Activated T-cell treated with anti-CD3 and anti-CD28 coated beads, Interleukin-2, amount 50 U/mL, for 72 hours (primary cell): ENCODE results near the gene ATG7. TPM values are rescaled to one million over a fixed set of nuclear protein-coding genes. Genes with fewer than 3 reads are reported as not detected.
"Not testable (repeated sequence)": the region's sequence is repeated elsewhere in the genome, so short reads cannot be mapped to it uniquely, and the experiment has no call there.

Experiments
- ATAC-seq, 2 donors: fragments of 150-1000 bp; cut with Tn5 transposase; replicated peaks in 1 of 2; 2 replicates each; pipeline ENCODE4 v1.10.0; 2021; ENCODE audit warnings: moderate library complexity in 2 of 2, mild to moderate bottlenecking in 1 of 2
- DNase-seq, 2 donors: peaks; one replicate each; pipeline ENCODE4 v3.0.0; 2021 to 2022; ENCODE audit warnings: mixed read lengths in 1 of 2
- H3K27ac Mint-ChIP-seq: one replicate; pipeline ENCODE4 v1.8.0; 2022; ENCODE audit warnings: mild to moderate bottlenecking, moderate library complexity, mixed read lengths
- H3K27me3 Mint-ChIP-seq: one replicate; pipeline ENCODE4 v1.8.0; 2022; ENCODE audit warnings: low read depth, mixed read lengths
- H3K36me3 Mint-ChIP-seq, 2 donors: one replicate each; pipeline ENCODE4 v1.8.0; 2022; ENCODE audit warnings: mixed read lengths in 2 of 2, mild to moderate bottlenecking in 1 of 2; ENCODE audit not compliant: insufficient read depth in 2 of 2
- H3K4me1 Mint-ChIP-seq: one replicate; pipeline ENCODE4 v1.8.0; 2022; ENCODE audit warnings: low read depth, mixed read lengths
- H3K4me3 Mint-ChIP-seq, 2 donors: one replicate each; pipeline ENCODE4 v1.8.0; 2022; ENCODE audit warnings: mild to moderate bottlenecking in 2 of 2, mixed read lengths in 2 of 2, moderate library complexity in 2 of 2
- H3K9me3 Mint-ChIP-seq, 2 donors: one replicate each; pipeline ENCODE4 v1.8.0; 2022; ENCODE audit warnings: mixed read lengths in 2 of 2
- total RNA-seq, 2 donors: library from RNA; stranded (reverse); gene quantifications; one replicate each; pipeline ENCODE4 v1.2.3, GENCODE V29; 2022

The ATG7 gene
- total RNA-seq, 2 donors from 2014 or later = 29.7 to 38.2 TPM

DNA sequence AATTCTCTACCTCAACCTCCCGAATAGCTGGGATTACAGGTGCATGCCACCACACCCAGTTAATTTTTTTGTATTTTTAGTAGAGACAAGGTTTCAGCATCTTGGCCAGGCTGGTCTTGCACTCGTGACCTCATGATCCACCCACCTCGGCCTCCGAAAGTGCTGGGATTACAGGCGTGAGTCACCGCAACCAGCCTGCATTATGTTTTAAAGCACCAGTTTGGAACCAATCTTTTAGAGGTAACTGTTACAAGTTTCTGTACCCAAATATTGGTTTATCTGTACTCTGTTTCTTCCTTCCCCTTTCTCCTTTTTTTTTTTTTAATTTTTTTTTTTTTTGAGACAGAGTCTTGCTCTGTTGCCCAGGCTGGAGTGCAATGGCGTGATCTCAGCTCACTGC, 169.1 kb downstream of the ATG7 start:
- not testable (repeated sequence) for H3K27ac Mint-ChIP-seq, H3K4me1 Mint-ChIP-seq, H3K36me3 Mint-ChIP-seq, ATAC-seq, H3K4me3 Mint-ChIP-seq, H3K9me3 Mint-ChIP-seq, H3K27me3 Mint-ChIP-seq, DNase-seq

DNA sequence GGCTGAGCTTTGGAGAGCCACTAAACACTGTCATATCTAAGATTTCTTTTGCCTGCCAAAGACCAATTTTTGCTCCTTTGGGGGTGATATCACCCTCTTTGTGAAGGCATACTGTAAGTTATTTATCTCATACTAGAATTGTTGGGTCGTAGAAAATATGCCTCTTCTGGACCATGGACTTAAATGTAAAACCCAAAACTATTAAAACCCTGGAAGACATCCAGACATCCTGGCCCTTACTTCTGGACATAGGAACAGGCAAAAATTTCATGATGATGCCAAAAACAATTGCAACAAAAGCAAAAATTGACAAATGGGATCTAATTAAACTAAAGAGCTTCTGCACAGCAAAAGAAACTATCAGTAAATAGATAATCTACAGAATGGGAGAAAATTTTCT, 172.2 kb downstream of the ATG7 start:
- DNase-seq (no peak), ATAC-seq (no peak)
- Mint-ChIP-seq H3K36me3 (peaks cover 2 to 7% of the 10 kb centered on the region in 2 donors), H3K9me3 (peaks cover 0 to 5% of the 10 kb centered on the region in 2 donors), H3K4me1 (no peaks in the 10 kb centered on the region), H3K27me3 (no peaks in the 10 kb centered on the region), H3K27ac (no peak overlapping the region), H3K4me3 (no peak overlapping the region)

DNA sequence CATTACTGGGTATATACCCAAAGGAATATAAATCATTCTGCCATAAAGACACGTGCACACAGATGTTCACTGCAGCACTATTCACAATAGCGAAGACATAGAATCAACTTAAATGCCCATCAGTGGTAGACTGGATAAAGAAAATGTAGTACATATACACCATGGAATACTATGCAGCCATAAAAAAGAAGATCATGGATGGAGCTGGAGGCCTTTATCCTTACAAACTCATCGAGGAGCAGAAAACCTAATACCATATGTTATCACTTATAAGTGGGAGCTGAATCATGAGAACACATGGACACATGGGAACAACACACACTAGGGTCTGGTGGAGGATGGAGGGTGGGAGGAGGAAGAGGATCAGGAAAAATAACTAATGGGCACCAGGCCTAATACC, 173.0 kb downstream of the ATG7 start:
- H3K27me3 Mint-ChIP-seq, H3K4me3 Mint-ChIP-seq, H3K27ac Mint-ChIP-seq, H3K36me3 Mint-ChIP-seq, H3K9me3 Mint-ChIP-seq, H3K4me1 Mint-ChIP-seq, ATAC-seq, DNase-seq: not testable (repeated sequence)

DNA sequence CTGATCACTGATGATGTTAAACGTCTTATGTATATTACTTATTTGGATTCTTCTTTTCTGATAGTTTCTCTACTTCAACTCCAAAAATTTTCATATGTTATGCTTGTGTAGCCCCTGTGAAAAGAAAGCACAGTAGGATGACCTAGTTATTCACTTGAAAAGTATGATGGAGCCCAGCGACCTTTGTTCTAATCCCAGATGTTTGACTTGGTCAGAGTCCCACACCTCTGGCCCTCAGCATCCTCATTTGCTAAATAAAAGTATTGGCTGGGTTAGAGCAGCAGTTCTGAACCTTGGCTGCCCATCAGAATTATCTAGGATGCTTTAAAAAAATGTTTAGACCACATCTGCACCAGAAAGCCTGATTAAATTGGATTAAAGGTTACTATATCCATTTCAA, 173.7 kb downstream of the ATG7 start:
- no peaks in the 10 kb centered on the region for H3K4me1 Mint-ChIP-seq
- H3K36me3 Mint-ChIP-seq = peaks cover 2 to 9% of the 10 kb centered on the region in 2 donors
- no peak overlapping the region for H3K27ac Mint-ChIP-seq
- no peak for ATAC-seq
- DNase-seq = no peak
- H3K4me3 Mint-ChIP-seq = no peak overlapping the region
- H3K9me3 Mint-ChIP-seq = peaks cover 0 to 5% of the 10 kb centered on the region in 2 donors
- no peaks in the 10 kb centered on the region for H3K27me3 Mint-ChIP-seq

DNA sequence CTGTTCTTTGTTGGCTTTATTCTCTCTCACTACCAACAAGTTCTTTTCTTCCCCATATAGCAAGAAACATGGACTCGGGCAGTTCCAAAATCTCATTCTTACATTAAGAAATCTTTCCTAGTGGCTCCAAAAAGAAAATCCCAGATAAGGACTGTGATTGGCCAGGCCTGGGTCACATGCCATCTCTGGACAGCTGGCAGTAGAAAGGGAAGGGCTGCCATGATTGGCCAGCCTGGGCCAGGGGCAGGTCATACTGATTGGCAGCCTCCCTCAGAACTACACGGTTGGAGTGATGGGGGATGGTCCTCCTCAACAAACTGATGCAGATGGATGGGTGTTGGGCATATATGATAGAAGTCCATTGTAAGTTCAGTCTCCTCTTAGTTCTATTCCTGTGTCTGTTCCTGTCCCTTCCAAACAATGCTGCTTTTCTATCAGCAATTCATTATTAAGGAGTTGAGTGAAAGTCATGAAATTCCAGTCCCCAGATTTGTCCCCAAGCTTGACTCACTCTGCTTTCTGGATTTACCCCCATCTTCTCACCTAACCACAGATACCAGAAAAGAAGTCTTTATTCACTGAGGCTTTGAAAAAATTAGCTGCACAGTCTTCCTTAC, 175.5 kb downstream of the ATG7 start:
- ATAC-seq = no peak
- H3K4me1 Mint-ChIP-seq = no peaks in the 10 kb centered on the region

DNA sequence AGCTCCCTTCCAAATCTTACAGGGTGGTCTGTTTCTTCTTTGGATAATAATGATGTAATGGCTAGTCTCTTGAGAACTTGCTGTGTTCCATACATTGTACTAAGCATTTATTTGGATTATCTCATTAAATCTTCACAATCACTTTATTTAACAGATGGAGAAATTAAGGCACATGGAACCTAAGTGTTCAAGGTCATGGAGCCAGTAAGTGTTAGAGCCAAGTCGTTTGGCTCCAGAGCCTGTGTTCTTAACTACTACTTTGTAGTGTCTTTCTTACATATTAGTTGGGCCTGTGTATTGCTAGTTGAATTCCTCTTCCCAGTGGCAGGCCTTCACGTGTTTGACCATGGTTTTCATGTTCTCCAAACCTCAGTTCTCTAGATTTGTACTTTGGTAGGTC, 177.8 kb downstream of the ATG7 start:
- H3K4me1 Mint-ChIP-seq = no peaks in the 10 kb centered on the region
- H3K4me3 Mint-ChIP-seq = no peak overlapping the region
- ATAC-seq = no peak
- H3K27me3 Mint-ChIP-seq = no peaks in the 10 kb centered on the region
- H3K36me3 Mint-ChIP-seq = peaks cover 0 to 3% of the 10 kb centered on the region in 2 donors
- H3K9me3 Mint-ChIP-seq = peaks cover 0 to 3% of the 10 kb centered on the region in 2 donors
- H3K27ac Mint-ChIP-seq = no peak overlapping the region
- no peak for DNase-seq

More for the DNA sequence above, 175.5 kb downstream of the ATG7 start:
- H3K9me3 Mint-ChIP-seq = peaks cover 0 to 5% of the 10 kb centered on the region in 2 donors
- H3K4me3 Mint-ChIP-seq = no peak overlapping the region
- H3K36me3 Mint-ChIP-seq = peaks cover 0 to 9% of the 10 kb centered on the region in 2 donors
- no peaks in the 10 kb centered on the region for H3K27me3 Mint-ChIP-seq
- H3K27ac Mint-ChIP-seq = no peak overlapping the region
- DNase-seq = no peak

DNA sequence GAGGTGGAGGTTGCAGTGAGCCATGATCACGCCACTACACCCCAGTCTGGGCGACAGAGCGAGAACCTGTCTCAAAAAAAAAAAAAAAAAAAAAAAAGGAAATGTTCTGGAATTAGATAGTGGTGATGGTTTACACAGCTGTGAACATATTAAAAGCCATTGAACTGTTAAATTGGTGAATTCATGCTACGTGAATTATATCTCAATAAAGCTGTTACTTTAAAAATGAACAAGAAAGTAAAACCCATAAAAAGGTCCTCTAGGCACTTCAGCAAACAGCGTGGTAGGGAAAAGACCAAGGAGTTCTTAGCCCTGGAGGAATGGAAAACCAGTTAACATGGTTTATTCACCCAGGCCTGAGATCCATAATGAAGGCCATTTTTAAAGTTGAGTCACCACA, 180.1 kb downstream of the ATG7 start:
- Mint-ChIP-seq H3K27ac (no peak overlapping the region), H3K4me3 (no peak overlapping the region), H3K9me3 (no peaks in the 10 kb centered on the region), H3K27me3 (no peaks in the 10 kb centered on the region), H3K36me3 (peaks cover 0 to 2% of the 10 kb centered on the region in 2 donors), H3K4me1 (no peaks in the 10 kb centered on the region)
- DNase-seq = no peak
- ATAC-seq = no peak

DNA sequence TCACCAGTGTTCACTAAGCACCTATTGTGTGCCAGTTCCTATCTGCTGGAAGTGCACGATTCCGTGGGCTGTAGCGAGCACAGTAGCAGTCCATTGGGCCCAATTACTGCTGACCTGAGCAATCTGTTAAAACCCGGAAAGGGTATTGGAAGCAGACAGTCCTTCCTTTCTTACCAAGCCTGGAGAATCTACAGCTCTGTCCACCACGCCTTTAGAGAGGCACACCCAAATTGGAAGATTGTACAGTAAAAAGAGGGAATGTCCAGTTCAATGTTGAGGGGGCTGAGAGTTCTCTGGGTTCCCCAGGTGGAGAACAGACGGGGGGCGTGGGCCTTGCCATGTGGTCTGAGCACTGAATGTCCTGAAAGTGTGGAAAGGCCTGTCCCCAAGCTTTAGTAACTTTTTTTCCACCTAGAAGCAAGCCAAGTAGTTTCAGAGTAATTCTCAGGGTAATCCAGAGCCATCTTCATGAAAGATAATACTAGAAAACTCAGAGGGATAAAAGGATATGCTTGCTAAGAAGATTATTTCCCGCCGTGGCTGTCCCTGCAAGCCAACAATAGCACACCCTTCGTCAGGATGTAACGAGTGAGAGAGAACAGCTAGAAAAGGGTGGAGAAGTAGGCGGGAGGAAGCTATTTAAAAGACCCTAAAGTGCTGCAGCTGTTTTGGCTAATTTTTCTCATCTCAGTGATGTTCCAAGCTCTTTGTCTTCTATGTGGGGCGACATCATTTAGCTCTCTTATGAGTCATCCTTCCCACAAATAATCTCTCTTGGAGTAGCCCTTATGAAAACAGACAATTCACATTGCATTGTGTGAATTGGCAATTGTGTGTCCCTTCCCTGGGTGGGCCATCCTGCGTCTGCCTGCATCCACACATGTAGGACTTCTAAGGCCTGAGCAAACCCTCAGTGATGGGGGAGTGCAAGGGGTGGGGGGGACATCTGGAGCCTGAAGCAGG, 181.0 kb downstream of the ATG7 start:
- Mint-ChIP-seq H3K4me1 (no peaks in the 10 kb centered on the region), H3K4me3 (no peak overlapping the region), H3K27me3 (no peaks in the 10 kb centered on the region), H3K9me3 (no peaks in the 10 kb centered on the region), H3K27ac (no peak overlapping the region), H3K36me3 (peaks cover 0 to 2% of the 10 kb centered on the region in 2 donors)
- no peak for ATAC-seq
- DNase-seq = no peak

DNA sequence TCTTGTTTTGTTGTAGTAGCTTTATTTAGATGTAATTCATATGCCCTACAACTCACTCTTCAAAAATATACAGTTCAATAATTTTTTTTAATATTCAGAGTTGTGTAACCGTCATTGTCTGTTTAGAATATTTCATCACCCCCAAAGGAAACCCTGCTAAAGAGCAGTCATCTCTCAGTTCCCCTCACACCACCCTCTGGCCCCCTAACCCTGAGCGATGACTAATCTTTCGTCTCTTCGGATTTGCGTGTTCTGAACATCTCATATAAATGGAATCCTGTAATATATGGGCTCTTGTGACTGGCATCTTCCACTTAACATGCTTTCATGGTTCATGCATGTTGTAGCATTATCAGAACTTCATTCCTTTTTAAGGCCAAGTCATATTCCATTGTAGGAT, 183.8 kb downstream of the ATG7 start:
- H3K36me3 Mint-ChIP-seq = no peaks in the 10 kb centered on the region
- ATAC-seq = no peak
- no peak overlapping the region for H3K27ac Mint-ChIP-seq
- H3K4me3 Mint-ChIP-seq = no peak overlapping the region
- no peaks in the 10 kb centered on the region for H3K4me1 Mint-ChIP-seq
- H3K9me3 Mint-ChIP-seq = no peaks in the 10 kb centered on the region
- no peak for DNase-seq
- no peaks in the 10 kb centered on the region for H3K27me3 Mint-ChIP-seq

DNA sequence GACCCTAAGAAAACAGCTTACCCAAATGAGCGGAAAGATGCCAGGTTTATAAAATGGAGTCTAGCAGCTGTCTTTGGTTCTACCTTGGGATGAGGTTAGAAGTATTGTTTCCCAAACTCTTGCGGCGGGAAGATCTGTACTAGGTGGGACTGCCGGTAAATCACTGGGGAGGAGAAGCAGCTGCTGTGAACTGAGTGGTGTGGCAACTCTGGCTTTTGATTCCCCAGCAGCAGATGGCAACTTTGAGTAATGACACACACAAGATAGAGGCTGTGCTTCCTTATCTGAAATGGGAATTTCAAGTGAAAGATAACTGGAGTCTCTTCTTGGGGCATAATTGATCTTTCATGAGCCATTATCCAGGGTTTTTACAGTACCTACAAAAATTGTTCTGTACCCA, 184.9 kb downstream of the ATG7 start:
- DNase-seq (no peak), ATAC-seq (no peak)
- H3K27me3 Mint-ChIP-seq = no peaks in the 10 kb centered on the region
- no peak overlapping the region for H3K4me3 Mint-ChIP-seq
- no peak overlapping the region for H3K27ac Mint-ChIP-seq
- peaks cover 0 to 1% of the 10 kb centered on the region in 2 donors for H3K36me3 Mint-ChIP-seq
- no peaks in the 10 kb centered on the region for H3K9me3 Mint-ChIP-seq
- no peaks in the 10 kb centered on the region for H3K4me1 Mint-ChIP-seq

DNA sequence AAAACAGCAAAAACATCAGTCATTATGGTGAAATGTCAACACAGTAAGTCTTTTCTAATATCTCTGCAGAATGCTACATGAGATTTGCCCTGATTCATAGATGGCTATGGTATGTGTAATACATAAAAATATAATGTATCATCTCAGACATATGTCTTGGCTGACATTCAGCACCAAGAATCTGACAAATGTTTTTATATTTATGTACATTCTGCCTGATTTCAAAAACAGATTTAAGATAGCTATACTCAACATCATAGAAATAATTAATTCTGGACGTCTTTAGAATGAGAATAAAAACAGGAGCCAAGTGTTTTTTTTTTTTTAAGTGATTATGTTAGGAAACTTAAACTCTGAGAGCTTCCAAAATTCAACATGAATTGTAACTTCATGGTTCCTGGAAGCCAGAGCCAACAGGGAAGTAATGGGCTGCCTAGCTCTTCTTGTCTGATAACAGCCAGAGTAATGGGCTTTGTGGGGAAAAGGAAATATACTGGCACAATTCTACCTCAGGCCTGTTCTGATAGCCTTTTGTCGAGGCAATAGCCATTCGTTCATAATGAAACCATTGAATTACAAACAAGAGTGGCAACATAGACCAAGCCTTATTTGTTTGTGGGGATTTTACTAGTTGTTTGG, 187.1 kb downstream of the ATG7 start:
- Mint-ChIP-seq H3K27ac (no peak overlapping the region), H3K9me3 (no peaks in the 10 kb centered on the region), H3K4me3 (no peak overlapping the region), H3K27me3 (no peaks in the 10 kb centered on the region), H3K4me1 (no peaks in the 10 kb centered on the region), H3K36me3 (peaks cover 0 to 1% of the 10 kb centered on the region in 2 donors)
- no peak for DNase-seq
- ATAC-seq = no peak

DNA sequence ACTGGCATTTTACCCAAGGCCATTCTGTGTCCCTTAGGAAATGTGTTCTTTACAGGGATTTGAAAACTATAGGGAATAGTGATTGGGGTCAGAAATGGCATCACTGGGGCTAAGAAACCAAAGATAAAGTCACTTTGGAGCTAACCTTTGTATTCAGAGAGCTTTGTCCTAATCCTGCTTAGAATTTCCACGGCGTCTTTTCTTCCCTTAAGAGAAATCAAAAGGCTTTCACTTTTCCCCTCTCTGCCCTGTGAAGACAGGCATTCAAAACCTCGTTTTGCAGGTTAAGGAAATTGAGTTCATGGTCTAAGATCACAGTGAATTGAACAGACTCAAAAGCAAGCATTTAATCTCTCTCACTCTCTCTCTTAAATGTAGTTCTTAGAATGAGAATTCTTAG, 189.0 kb downstream of the ATG7 start:
- no peaks in the 10 kb centered on the region for H3K4me1 Mint-ChIP-seq
- H3K27ac Mint-ChIP-seq = no peak overlapping the region
- no peaks in the 10 kb centered on the region for H3K27me3 Mint-ChIP-seq
- DNase-seq = no peak
- no peak overlapping the region for H3K4me3 Mint-ChIP-seq
- H3K9me3 Mint-ChIP-seq = no peaks in the 10 kb centered on the region
- H3K36me3 Mint-ChIP-seq = peaks cover 0 to 1% of the 10 kb centered on the region in 2 donors
- no peak for ATAC-seq

DNA sequence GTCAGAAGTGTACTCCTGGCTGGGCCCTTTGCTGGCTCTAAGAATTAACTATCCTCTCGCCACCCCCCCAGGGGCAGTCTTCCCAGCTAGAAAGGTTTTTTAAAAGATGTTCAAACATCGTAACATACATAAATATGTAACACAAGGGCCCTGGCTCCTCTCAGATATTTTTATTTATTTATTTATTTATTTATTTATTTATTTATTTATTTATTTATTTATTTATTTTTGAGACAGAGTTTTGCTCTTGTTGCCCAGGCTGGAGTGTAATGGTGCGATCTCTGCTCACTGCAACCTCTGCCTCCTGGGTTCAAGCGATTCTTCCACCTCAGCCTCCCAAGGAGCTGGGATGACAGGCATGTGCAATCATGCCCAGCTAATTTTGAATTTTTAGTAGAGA, 190.5 kb downstream of the ATG7 start:
- not testable (repeated sequence) for H3K4me1 Mint-ChIP-seq, H3K27me3 Mint-ChIP-seq, H3K36me3 Mint-ChIP-seq, ATAC-seq, H3K9me3 Mint-ChIP-seq, H3K4me3 Mint-ChIP-seq, H3K27ac Mint-ChIP-seq, DNase-seq
